NCI-H1436 treated with DMSO at 0.1 percent for 48 hours (cell line): ENCODE measurements around the gene ETAA1.

ENCODE experiments used
- DNase-seq: peaks from one replicate; lab custom pipeline; 2025; lab: John Stamatoyannopoulos, UW

ETAA1 gene

DNA sequence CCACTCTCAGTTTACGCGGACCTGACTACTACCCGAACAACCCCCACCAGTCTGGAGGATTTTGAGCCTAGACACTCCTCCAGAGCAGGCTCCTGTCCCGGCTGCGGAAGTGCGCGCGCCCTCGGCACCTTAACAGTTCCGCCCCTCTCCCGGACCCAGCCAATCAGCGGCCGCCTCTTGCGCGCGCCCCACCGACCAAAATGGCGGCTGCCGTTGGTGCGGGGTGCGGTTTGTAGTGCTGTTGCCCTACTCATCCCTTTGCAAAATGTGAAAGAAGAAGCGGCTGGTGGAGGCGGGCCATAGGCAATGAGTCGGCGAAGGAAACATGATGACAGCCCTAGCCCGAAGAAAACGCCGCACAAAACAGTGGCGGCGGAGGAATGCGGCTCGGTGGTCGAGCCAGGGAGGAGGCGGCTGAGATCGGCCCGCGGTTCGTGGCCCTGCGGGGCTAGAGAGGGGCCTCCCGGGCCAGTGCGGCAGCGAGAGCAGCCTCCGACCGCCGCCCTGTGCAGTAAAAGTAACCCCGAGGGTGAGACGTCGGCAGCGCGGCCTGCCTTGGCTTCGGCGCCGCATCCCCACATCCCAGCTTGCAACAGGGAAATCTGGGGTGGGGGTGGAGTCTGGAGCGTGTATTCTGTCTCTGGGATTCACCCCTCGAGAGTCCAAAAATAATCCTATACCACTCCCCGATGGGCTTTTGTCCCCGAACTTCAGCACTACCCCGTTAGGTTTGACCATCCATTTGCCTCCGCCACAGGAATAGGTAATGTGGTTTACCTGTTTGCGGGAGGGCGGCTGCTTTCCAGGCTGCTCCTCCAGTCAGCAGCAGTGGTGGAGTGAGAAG is at the start of gene ETAA1:
ETAA1 (plus strand) TSS at position 191 of the 844 bp plus-strand sequence; CDS start at position 307, 116 bp downstream.
- DNase-seq, result peak; percentile 47

DNA sequence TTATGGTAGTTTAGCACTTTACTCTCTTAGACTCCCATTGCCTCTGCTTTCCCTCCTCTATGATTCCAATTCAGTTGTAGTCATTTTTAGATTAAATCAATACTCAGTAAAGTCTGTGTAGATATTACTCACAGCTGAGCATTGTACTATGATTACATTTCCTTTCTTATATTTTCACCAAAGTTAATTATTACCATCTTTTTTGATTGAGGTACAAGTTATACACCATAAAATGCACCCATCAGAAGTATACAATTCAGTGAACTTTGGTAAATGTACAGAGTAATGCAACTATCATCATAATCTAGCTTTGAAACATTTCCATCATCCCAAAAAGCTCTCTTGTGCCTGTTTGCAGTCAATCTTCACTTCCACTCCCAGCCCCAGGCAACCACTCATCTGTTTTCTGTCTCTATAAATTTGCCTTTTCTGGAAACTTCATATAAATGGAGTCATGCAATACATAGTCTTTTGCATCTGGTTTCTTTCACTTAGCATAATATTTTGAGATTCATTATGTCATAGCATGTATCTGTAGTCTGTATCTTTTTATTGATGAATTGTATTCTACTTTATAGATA is 30.2 kb upstream of the ETAA1 start:
- no peak for DNase-seq

DNA sequence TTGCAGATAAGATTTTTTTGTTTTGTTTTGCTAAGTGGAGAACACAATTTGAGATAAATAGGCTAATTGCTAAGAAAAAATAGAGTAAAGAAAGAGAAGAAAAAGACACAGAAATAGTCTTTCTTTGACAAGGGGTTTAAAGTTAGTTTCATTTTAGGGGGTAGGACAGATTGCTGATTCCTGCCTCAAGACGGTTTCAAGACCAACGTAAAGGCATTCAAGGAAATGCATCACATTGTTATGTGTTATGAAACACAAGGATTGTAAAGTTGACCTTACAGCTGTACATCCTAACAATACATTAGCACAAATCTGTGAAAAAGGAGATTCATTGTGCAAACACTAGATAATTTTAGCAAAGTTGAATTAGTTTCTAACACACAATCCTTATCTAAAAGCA is 22.7 kb upstream of the ETAA1 start:
- no peak for DNase-seq

DNA sequence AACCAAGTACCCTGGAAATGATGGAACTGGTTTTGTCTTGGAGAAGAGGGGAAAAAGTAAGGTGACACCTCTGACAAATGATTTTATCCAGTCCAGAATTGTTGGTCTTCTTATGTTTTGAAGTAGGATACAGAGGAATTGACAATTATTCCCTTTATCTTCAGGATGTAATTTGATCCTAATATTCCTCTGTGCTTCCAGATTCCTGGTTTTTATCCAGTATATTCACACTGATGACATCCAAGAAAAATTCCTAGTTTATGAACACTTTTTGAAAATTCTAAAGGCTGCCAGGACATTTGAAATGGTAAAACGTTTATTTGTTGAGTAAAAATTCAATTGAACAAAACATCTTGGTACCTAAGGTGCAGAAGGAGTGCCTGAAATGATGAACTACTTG is 22.2 kb upstream of the ETAA1 start:
- DNase-seq, result no peak

DNA sequence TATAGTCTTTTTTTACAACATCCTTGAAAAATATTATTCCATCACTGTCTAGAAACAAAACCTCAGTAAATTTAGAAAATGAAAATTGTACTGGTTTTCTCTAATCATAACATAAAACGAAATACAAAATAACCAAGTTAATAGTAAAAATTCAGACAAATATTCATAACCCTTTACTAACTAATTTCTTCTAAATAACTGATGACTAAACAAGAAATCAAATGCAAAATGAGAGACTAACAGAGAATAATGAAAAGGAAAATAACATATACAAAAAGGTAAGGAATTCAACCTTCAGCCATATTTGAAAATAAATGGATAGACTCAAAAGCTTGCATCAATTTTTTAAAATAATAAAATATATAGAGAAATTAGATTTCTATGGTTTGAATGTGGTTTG is 18.6 kb upstream of the ETAA1 start:
- no peak for DNase-seq

DNA sequence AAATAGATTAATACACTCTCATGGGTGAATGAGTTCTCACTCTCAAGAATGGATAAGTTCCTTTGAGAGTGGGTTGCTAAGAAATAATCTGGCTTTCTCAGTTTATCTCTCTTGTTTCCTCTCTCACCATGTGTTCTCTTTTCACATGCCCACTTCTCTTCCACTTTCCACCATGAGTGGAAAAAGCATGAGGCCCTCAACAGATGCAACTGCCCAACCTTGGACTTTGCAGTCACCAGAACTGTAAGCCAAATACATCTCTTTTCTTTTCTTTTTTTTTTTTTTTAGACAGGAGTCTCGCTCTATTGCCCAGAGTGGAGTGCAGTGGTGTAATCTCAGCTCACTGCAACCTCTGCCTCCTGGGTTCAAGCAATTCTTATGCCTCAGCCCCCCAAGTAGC is 18.1 kb upstream of the ETAA1 start:
- no peak for DNase-seq

DNA sequence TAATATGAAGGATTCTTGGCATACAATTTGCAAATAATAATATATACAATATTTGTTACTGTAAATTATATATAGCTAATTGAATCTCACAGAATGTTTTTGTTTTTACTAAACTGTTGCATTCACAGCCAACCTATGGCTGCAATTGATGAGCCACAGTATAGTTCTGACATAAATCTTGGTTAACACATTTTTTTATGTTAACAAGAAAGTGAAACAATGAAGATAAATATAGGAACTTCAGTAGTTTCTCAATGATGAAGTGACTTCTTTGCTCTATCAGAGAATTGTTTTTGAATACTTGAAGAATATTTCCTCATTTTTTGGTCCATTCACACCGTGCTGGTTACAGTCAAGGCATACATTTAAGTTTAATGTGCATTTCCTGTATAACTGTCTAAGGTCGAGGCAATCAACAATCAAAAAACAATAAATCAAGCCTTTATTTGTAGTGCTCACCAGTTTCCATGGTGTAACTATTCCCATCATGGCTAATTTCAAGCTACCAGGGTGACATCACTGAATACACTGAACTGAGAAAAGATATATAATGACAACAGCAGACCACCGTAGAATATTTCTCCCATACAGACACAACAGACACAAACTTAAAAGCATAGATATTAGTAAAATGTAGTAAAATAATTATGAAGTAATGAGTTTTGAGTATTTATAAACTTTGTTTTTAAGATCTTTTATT is 12.9 kb upstream of the ETAA1 start:
- no peak for DNase-seq

DNA sequence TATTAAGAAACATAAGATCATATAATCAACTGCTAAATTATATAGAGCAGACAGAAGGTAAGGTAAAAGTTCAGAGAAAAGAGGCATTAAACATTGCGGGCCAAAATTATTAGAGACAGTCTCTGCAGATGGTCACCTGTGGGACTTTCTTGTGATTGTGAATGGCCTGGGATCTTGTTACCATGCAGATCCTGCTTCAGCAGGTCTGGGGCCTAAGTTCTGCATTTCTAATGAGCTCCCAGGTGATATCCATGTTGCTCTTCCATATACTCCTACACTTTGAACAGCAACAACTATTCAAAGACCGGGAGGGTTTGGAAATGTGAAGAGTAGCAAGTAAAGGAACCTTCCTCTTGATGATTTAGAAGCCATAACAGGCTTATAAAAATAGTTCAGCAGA is 8.5 kb upstream of the ETAA1 start:
- no peak for DNase-seq

DNA sequence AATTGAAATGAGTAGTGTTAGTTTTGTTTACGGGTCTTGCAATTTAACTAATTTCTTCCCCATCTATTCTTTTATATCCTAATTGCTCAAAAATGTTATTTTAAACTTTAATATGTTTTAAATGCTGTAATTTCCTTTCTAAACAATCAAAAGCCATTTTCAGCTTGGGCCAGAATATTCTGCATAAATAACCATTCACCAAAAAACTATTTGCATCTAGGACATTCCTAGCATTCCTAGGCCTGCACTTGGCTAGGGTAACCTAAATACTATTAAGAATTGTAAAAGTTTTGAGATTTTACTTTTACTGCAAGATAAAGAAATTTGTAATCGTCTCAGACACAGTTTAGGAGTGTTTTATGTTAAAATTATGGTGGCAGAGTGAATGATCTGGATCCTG is 7.8 kb upstream of the ETAA1 start:
- no peak for DNase-seq

DNA sequence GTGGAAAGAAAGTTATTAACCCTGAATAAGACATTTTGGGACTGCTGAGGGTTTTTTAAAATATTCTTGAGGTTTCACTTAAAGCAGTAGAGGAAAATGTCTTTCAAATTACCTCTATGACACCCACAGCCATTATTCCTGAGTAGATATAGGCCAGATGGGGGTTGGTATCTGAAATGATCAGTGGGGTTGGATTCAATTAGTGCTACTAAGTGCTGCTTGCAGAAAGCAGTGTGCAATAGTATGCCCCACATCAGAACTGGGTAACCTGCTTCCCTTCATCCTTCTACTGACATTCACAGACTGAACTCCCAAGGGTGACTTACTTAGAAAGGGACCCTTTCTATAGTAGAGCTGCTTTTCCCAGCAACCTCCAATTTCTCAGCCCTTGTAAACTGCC is 7.3 kb upstream of the ETAA1 start:
- no peak for DNase-seq

DNA sequence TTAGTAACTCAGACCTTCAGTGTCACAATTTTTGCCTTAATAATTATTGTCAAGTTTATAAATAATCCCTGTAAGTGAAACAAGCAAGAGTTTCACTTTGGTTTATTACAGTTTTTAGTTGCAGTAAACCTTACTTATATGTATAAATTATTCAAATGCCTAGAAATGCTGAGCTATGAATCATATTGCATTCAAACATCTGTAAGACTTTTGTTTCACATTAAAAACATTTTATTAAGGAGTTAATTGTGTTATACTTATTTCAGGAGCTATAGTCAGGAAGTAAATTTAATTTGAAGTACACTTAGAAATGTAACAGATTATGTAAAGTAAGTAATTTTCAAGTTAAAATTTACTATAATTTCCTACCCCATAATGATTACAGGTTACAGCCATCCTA is 3.9 kb upstream of the ETAA1 start:
- no peak for DNase-seq

DNA sequence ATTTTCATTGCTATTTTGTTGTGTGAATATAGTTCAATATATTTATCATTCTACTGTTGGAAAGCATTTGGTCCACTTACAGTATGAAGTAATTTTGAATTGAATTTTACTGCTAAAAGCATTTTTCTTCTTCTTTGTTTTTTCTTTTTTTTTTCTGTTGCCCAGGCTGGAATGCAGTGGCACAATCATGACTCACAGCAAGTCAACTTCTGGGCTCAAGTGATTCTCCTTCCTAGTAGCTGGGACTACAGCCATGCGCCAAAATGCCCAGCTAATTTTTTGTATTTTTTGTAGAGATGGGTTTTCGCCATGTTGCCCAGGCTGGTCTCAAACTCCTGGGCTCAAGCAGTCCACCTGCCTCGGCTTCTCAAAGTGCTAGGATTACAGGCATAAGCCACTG is 2.4 kb upstream of the ETAA1 start:
- no peak for DNase-seq

DNA sequence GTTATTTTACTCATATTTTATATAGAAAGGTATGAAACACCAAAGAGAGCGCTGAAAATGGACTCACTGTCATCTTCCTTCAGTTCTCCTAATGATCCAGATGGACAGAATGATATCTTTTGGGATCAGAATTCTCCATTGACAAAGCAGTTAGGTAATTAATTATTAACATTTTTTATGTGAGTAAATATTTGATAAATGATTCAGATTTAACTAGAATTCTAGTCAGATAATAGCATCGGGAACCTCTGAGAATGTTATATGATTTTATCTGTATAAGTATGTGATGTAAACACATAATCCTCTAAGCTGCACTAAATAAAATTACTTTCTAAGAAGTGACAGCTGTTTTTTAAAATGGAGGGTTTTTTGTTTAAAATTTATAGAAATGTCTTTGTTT is 2.0 kb downstream of the ETAA1 start:
- no peak for DNase-seq

DNA sequence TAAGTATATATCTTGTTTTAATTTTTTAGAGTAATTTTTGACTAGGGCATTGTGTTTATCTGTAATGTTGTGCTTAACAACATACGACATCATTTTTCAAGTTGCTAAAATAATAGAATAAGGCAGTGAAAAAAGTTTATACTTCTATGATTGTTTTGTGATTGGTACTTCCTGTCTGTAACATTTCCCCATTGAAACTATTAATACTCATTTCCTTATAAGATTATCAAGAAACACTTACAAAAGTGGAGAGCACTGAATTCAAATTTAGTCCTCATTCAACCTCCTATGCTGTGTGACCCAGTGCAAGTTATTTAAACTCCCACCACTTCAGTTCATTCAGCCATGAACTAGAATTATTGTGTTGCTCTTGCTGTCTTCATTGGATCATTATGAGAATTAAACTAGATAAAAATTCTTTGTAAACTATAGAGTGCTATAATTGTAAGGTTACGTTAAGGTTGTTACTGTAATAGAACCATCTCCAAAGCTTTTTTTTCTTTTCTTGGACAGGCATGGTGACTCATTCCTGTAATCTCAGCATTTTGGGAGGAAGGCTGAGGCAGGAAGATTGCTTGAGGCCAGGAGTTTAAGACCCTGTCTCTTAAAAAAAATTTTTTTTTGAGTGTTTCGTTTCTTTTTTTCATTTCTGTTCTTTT is 2.8 kb downstream of the ETAA1 start:
- DNase-seq, result no peak

DNA sequence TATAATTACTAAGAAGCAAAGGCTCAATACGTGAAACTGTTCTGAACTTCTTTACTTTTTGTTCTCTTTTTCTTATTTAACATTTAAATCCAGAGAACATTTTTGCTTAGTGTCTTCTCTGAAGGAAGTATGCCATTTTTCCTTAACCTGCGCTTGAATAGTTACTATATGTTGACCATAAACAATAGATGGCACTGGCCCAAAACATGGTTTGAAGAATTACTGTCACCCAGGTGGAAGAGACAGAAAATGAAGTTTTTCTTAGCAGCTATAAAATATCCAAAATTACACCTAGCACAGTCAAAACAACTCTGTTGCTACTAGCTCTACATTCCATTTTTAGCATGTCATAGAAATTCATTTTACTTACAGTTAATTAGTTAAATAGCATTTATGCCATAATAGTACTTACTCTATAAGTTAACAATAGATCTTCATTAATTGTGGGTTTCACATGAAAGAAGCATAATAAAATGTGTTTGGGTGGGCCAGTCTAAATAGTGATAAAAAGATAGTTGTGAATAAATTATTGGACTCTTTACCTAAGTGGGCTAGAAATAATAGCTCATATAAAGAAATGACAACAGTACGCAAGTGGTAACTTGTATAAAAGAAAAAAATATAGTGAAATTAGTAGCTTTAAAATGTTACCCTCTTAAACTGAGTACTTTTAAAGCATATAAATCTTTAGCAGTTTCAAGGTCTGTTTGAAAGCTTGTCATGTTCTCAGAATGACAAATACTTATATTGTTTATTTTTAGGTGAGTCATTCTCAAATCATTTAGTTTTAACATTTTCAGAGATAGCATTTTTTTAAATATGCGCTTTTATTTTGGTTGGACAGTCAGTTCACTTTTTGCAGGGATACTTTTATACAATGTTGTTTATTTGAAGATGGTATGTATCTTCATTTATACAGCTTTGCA is 3.7 kb downstream of the ETAA1 start:
- DNase-seq, result no peak

DNA sequence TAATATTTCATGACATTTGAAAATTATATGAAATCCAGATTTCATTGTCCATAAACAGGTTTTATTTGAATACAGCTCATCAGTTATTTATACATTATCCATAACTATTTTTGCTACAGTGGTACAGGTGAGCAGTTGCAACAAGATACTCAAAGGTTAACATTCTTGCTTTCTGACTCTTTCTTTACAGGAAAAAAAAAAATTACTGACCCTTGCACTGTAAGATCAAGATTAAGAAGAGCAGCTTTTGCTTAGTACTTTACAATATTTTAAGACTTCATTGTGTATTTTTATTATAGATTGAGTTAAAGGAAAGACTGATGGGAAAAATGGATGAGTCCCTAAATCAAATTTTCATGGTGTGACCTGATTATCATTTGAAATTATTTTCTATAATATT is 11.2 kb downstream of the ETAA1 start:
- DNase-seq, result no peak

DNA sequence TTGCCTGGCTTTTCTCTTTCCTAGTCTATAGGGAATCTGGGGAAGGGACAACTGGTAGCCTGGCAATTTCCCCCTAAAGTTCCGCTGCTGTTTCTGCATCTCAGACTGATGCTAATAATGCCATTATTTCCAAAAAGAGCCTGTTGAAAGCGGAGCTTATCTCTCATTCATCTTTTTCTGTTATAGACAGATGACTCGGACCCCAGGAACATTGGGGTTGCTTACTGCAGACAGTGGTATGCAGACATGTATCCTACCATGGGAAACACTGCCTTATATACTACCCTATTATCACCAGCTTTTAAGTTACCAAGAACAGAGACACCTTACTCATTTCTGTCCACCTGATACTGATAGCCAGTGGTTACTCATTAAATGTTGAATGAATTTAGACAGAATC is 15.3 kb downstream of the ETAA1 start:
- DNase-seq, result no peak

DNA sequence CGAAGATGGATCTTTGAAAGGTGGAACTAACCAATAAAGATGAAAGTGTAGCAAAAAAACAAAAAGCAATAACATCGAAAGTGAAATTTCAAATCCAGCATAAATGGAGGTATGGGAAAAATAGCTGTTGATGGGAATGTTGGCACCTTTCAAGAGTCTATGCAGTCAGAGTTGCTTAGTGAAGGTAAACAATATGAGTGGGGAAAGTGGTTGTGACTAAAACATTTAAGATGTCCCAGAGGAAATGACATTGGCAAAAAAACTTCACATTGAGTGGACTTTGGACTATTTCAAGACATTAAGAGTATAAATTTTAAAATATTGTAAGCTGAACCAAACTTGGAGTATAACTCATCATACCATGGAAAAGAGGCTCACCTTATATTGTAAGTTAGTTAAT is 17.7 kb downstream of the ETAA1 start:
- no peak for DNase-seq

DNA sequence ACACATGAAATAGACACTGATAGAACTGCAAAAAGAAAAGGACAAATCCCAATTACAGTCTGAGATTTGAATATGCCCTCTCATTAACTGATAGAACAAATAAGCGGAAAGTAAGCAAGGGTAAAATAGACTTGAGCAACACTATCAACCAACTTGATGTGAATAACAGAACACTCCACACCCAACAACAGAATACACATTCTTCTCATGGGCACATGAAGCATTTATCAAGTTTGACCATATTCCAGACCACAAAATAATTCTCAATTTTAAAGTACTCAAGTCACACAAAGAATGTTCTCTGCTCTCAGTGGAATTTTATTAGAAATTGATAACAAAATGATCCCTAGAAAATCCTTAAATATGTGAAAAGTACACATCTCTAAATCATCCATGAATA is 19.0 kb downstream of the ETAA1 start:
- DNase-seq, result no peak

DNA sequence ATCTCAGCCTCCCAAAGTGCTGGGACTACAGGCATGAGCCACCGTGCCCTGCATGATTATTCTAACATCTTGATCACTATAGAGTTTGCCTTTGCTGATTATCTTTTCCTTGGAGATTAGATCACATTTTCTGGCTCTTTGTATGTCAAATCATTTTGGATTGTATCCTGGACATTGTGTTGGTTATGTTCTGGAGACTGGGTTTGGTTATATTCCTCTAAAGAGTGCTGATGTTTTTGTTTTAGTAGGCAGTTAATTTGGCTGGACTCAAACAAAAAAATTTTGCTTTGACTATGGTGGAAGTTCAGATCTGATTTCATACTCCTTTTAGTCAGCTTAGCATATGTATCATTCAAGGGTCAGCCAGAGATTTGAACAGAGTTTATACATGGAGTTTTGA is 26.4 kb downstream of the ETAA1 start:
- DNase-seq, result no peak

DNA sequence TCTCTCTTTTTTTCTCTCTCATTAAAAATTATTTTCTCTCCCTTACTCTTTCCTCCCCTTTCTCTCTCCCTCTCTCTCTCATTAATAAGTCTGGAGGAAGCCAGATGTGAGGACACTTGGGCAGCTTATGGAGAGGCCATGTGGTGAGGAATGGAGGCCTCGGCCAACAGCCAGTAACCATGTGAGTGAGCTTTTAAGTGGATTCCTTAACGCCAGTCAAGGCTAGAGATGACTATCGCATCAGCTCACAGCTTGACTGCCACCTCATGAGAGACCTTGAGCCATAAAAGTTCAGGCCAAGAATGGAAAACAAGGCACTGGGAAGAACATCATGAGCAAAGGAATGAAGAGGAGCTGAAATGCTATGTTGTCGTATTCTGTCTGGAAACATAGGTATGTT is 39.1 kb downstream of the ETAA1 start:
- no peak for DNase-seq

DNA sequence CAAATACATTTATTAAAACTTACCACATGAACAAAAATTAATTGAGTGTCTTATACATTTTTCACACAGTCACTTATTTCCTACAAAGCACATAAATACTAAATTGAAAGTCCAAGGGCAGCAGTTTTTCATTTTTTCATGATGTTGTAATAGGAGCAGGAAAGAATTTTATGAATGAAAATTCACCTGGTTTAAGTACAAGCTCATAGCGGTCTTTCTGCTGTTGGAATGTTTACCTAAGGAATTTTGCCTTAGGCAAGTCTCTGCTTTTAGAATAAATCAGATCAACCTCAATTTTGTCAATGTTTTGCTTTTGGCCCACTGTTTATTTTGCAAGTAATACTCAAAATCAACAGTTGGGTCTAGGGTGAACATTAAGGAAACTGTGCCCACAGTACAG is 40.0 kb downstream of the ETAA1 start:
- no peak for DNase-seq
